NCI-H1436 treated with DMSO at 0.1 percent for 48 hours (cell line): Measurements from ENCODE around the gene ORM2.

ENCODE experiments used
- DNase-seq: peaks from one replicate; lab custom pipeline; 2025; lab: John Stamatoyannopoulos, UW

Gene ORM2

DNA sequence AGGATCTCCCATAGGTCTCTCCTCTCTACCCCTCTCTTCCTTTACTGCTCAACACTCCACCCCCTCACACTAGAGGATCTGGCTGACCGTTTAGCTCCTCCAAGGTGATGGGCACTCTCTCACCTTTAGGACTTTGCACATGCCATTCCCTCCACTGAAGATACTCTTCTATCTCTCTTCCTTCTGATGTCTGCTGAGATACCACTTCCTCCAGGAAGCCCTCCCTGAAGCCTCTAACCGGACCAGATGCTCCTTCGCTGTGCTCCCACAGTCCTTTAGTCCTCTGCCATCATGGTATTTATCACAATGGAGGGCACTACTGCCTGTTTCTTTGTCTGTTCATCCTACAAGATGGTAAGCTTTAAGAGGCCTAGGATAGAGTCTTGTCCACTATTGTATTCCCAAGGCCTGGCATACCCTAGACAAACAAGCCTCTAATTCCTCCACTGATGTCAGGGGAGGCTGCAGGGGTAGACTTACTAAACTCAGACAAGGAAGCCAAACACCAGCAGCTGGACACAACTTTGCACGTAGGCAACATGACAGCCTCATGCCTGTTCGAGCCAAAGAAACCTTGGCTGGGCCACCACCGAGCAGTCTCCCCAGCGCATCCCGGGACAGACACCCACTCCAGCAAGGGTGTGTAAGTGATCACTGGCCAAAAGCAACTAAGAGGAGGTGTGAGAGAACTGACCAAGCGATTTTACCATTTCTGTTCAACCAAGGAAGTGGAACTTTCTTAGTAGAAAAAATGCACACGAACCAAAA is 20.2 kb downstream of the ORM2 start:
- DNase-seq, result no peak

DNA sequence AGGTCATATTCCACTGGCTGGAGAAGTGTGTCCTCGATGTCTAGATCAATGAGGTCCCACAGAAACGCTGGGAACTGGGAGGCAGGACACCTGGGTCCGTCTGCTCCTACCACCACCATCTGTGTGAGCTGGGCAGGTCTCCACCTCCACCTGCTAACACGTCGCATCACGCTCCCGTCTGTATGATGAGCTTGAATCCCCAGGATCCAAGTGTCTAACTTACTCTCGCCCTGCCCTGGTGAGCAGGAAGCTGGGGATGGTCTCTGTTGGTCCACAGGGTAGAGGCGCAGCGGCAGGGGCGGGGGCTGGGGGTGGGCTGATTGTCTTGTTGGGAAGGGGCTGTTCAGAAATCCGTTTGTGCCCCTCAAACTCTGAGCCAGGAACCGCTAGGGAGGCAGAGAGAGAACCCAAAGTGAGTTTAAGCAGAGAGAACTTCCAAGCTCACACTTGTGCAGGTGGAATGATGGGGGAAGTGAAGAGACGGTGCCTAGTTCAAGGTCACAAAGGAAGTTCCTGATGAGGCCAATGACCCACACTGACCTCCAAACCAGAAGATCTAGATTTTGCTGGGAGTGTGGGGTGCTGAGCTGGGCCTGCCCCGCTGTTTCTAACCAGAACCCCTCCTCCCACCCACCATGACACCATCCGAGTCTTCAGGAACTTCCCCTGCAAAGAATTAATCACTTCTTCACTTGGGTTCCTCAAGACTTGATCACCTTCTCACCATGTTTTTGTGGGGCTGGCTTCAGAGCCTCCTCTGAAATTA is 21.1 kb downstream of the ORM2 start:
- no peak for DNase-seq

DNA sequence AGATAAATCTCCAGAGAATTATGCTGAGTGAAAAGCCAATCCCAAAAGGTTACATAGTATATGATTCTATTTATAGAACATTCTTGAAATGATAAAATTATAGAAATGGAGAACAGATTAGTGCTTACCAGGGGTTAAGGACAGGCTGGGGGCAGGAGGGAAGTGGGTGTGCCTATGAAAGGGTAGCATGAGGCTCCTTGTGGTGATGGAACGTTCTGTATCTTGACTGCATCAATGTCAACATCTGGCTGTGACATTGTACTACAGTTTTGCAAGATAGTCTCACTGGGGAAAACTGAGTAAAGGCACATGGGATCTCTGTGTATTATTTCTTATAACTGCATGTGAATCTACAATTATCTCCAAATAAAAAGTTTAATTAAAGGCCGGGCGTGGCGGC is 22.3 kb downstream of the ORM2 start:
- DNase-seq, result no peak

DNA sequence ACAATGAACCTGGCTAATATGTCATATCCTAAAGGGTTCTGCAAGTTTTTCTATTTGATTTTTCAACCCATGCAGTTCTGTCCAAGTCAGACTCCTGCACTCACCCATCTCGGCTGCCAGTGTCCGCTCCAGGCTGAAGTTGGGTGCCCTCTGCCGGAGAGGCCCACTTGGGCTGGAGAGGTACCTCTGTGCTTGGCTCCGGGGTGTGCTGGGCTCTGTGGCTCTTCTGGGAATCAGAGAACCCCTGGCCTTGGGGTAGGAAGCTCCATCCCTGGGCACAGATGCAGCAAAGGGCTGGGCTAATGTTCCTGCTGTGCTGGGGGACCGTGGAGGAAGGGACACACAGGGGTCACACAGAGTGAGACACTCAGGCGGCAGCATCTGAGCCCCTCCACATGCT is 26.2 kb downstream of the ORM2 start:
- DNase-seq, result no peak

DNA sequence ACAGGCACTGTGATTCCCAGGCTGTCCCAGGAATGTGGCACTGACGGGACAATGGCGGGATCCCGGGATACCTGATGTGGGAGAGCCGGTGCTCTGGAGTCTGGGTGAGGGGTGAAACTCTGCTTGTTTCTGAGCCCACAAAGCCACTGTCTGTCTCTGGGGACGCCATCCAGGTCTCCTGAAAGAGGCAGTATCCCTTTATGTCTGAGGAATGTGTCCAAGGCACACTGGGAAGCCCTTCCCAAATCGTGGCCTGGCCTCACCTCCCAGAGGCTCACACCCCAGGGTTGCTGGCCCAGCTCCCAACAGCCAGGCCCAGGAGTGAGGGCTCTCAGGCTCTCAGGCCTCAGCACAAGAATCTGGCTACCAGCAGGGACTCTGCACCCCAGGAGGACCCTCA is 27.1 kb downstream of the ORM2 start:
- no peak for DNase-seq

DNA sequence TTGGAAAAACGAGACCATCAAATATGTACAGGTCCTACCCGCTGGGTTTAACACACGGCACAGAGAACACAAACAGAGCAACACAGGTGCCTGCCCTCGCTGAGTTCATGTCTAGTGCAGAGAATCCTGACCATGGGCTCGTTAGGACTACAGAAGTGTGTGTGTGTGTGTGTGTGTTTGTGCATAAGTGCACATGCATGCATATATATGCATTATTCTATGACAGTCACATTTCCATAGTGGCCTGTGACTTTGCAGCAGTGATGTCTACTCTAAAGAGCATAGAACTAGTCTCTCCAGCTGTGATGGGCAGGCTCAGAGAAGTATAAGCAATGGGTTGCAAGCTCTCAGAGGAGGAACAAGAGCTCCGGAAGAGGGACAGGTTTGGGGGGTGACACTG is 27.7 kb downstream of the ORM2 start:
- DNase-seq, result no peak

DNA sequence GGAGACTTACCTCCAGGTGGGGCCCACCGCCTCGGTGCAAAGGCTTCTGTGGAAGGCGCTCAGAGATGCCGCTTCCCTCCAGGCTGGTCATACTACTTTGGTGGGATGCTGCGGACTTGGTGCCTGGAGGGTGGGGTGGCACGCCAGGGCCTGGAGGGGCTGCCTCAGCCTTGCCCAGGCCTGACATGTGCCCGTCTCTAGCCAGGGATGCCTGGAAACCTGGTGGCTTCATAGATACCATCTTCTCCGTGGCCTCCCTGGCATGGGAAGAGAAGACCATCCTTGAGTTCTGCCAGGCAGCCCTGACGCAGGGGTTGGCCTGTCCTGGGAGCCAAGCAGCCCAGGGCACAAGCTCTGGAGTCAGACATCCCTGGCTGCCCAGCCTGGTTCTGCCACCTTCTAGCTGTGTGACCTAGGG is 28.3 kb downstream of the ORM2 start:
- no peak for DNase-seq

DNA sequence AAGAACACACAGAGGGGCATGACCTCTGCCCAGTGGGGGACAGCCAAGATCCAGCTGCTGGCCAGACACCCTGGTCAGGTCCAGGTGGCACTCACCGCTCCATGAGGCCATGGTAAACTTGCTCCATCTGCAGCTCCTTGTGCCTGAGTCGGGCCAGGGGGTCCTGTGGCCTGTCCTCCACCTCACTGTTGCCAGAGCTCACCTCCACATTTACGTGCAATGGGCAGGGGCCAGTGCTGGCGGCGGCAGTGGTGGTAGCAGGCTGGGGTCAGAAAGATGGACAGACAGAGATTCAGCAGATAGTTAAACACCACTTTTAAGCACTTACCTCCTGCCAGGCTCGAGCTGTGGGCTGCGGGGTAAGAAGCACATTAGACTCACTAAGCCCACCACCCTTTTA is 30.1 kb downstream of the ORM2 start:
- no peak for DNase-seq

DNA sequence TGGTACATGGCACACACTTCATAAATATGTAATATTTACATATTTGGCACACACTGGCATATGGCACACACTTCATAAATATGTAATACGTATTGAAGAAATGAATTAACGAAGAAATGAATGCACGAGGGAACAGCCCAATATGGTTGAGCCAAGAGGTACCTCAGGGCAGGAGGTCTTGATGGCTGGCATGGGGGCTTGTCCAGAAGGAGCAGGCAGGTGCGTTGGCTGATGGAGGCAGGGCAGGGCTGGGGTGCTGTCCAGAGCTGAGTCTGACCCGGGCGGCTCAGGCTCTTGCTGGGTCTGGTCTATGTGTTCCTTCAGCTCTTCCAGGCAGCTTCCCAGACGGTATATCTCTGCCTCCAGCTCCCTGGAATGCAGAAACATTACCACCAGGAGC is 31.9 kb downstream of the ORM2 start:
- DNase-seq, result no peak

DNA sequence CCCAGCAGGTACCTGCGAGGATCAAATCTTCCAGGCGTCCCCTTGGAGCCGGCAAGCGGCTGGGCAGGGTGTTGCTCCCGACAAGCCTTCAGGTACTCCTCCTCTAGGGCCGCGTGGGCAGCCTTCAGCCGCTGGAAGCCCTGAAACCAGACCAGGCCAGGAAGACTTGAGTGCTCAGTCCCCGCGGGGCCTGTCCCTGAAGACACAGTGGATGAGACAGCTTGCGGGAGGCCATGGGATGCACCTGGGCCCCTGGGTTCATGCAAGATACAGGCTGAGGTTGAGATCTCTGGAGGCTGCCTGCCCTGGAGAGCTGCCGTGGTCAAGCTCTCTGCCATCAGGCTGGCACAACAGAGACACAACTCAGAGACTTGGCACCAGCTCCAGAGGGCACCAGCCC is 32.7 kb downstream of the ORM2 start:
- DNase-seq, result no peak

DNA sequence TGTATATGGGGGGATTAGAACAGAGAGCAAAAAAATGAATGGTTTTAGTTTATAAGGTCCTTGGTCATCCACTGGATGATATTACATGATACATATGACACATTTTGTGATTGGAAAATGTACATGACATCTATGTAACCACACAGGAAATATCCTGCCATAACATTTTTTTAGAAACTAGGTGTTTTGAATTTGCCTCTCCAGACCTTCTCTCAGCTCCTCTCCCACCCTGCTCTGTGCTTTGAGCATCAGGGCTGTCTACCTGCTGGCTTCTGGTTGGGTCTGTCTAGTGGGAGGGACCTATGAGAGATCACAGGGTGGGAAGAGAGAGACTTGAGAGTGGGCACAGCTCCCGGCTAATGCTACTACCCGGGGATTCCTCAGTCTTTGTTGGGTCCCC is 33.8 kb downstream of the ORM2 start:
- DNase-seq, result no peak

DNA sequence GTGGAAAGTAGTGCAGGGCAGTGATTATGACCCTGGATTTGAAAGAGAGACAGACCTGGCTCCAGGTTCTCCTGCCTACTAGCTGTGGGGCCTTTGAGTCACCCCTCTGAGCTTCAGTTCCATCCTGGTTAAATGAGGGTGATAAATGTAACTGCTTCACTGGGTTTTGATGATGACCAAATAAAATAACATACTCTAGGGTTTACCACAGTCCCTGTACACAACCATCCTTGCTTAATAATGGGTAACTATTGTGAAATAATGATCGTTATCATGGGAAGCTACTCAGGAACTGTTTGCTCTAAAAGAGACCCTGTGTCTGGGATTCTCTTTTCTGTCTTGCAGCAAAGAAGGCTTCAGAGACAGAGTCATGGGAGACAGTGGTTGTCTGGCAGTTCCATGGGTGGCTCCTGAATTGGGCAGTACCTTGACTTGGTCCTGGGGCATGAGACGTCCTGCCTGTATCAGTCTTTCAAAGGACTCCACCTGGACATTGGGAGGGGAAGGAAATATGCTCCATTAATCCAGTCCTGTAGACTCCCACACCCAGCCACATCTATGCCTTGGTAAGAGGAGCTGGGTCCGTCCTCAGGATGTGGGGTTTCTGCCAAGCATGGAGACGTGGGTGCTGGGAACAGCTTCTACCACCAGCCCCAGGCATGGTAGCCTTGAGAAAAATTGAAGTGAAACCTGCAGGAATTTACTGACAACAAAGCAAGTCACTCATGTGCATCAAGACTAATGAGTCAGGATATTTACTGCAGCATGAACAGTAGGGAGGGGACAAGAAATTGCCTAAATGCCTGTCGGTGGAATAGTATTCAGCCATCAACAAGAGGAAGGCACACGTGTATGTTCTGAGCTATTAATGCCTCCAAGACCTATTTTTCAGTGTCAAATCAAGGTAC is 34.7 kb downstream of the ORM2 start:
- no peak for DNase-seq

DNA sequence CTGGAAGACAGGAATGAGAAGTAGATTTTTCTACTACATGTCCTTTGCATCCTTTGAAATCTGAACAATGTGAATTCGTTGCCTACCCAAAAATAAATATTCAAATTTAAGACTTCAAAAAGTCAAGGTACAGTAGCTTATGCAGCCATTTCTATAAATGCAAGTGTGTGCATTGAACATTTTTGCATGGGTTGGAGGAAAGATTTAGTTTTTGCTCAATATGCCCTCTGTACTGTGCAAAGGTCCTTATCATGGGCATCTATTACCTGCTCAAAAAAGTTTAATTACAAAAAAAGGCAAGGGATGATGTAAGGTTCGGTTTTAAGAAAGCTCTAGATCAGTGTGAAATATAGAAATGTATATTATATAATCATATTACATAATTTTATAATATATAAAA is 35.5 kb downstream of the ORM2 start:
- DNase-seq, result no peak

DNA sequence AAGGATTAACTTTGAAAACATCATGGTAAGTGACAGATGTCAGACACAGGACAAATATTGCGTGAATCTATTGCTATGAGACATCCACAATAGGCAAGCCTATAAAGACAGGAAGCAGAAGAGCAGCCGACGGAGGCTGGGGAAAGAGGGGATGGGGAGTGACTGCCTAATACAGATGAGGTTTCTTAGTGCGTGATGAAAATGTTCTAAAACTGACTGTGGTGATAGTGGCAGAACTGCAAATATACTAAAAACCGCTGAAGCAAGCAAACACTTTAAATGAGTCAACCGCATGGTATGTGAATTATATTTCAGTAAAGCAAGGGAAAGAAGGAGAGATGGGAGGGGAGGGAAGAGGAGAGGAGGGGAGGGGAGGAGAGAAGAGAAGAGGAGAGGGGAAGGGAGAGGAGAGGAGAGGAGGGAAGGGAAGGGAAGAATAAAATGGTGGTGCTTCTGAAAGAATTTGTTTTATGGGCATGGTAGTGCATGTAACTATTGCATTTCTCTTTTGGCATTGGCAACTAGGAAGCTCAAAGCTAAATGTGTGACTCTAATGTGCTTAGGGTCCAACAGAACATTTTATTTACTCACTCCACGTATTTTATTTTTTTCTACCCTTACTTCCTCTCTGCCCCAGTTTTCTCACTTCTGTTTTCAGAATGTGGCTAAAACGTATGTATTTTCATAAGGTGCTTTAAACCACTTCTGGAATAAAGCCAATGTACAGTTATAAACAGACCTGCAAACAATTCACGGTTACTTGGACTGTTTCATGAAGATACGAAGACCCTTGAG is 36.9 kb downstream of the ORM2 start:
- no peak for DNase-seq

DNA sequence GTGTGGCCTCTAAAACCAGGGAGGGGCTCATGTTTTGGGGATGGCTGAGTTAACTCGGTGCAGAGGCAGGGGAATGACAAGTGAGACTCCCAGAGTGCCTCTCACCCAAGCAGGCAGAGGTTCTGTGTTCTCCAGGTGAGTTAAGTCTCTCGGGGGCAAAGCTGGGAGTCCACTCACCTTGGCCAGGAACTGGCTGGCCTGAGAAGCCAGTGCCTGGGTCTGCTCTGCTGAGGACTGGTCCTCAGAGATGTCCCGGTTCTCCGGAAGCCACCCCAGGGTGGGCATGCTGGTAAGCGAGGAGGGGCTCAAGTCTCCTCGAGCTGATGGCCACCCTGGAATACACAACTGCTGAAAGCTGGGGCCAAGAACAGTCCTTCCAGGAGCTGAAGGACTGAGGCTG is 37.7 kb downstream of the ORM2 start:
- DNase-seq, result no peak

DNA sequence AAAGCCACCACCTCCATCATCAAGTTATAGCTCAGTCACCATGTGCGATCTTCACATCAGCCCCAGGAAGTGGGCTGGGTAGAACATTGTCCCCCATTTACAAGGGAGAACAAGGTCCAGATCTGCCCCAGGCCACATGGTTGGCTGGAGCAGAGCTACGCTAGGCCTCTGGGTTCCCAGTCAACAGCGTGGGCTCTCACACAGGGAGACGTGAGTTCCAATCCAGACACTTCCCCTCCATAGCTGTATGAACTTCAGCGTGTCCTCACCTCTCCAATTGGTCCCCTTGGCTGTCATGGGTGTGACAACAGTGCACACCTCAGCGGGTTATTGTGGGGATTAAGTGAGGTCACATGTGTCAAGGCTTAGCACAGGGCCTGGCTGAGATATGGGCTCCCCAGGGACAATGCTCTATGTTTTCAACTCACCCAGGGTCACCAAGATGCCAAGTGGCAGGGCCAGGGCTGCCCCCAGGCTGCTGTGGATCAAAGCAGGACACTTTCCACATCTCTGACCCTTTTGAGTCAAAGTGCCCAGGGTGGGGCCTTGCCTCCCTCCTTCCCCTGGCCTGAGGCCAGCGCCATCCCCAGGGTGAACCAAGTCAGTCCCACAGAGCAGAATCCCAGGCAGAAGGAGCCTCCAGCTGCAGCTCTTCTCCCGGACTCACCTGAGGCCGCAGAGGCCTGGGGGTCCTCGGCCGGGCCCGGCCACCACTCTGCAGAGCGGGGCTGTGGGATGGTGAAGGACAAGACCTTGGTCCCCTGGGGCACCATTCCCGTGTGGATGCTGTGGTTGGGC is 38.3 kb downstream of the ORM2 start:
- no peak for DNase-seq

DNA sequence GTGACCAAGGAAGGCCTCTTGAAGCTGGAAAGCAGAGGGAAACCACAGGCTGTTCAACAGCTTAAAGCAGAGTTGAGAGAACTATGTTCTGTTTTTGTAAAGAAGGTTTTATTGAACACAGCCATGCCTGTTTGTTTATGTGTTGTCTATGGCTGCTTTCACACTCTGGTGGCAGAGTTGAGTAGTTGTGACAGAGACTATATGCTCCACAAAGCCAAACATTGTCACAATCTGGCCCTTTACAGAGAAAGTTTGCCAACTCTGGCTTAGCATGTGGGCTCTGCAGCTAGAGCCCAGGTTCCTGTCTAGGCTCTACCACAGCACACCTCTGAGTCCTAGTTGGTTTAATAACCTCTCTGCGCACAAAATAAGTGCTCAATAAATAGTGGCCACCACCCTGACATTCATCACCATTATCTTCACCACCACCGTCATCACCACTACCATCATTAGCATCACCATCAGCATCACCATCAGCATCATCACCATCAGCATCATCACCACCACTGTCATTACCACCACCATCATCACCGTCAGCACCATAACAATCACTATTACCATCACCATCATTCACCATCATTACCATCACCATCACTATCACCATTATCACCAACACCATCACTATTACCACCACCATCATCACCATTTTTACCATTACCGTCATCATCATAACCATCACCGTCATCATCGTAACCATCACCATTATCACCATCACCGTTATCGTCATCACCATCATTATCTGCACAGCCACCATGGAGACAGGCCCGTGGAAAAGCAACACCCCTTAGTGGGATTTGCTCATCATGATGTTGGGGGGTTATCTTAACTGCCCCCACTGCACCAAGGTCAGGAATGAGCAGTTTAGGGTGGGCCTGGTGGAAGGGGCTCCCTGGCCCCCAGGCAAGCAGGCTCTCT is 39.8 kb downstream of the ORM2 start:
- no peak for DNase-seq

DNA sequence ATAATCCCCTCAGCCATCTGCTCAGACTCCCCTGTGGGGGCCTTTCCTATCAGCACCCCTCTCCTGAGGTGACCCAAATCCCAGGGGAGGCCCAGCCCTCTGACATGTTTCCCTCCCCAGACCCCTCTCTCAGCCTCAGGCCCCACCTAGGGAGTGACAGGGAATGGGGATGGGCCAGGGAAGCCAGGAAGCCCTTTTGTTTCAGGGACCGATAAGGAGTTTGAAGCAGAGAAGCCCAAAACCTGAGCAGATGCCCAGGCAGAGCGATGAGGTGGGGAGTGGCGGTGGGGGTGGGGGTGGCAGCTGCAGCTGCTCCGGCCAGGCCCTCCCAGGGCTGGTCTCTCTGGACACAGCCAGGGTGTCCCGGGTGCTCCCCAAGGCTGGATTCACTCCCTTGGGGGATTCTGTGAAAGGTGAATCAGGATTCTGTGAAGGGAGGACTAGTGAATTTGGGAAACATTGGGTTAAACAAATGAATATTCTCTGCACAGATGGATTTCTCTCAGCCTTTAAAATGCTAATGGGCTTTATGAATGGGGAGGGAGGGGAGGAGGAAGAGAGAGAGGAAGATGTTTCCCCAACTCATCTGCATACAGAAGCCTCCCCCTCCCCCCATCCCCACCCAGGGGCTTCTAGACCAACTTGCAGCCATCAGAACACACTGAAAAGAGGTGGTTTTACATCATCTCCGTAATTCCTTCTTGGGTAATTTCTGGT is 40.7 kb downstream of the ORM2 start:
- DNase-seq, result no peak

DNA sequence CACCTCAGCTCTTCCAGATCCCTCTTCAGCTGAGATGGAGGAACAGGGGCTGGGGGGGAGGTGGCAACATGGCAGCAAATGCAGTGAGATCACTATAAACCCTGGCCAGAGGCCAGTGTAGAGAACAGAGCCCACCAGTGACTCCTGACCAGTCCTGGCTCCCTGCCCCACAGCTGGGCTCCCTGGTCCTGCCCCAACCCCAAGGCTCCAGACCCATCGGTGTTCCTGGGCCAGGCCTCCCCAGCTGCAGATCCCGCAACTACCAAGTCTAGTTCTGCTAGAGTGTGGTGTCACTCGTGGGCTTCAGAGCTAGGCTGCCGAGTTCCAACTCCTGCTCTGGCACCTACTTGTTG is 41.3 kb downstream of the ORM2 start:
- DNase-seq, result no peak
